GM12874 (cell line): ENCODE results near the gene CNTN5.

Experiments used
- TF ChIP-seq, protein P1 (sequence below): IDR thresholded peaks from 2 replicates; pipeline ENCODE4 v1.5.1; 2011; ENCODE audit warnings: low read depth, mild to moderate bottlenecking, control low read depth, low read length, moderate library complexity; ENCODE audit not compliant: insufficient read depth

The CNTN5 gene

DNA sequence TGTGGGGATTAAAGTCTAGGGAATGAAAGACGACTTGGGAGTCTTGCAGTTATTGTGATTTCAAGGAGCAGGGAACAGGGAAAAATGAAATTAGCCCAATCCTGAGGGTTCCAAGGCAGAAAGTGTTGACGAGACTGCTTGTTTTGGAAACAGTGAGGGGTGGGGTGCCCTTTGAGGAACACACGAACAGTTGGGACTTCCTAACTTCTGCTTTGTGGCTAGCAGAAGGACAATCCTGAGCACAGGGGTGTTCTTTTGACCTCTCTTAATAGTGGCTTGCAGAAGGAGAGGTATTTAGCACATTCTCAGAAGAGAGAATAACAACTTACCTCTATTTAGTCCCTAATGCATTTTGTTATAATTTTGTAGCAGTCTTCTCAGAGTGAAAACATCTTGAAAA, 1120.5 kb downstream of the CNTN5 start:
- TF ChIP-seq, protein P1, sequence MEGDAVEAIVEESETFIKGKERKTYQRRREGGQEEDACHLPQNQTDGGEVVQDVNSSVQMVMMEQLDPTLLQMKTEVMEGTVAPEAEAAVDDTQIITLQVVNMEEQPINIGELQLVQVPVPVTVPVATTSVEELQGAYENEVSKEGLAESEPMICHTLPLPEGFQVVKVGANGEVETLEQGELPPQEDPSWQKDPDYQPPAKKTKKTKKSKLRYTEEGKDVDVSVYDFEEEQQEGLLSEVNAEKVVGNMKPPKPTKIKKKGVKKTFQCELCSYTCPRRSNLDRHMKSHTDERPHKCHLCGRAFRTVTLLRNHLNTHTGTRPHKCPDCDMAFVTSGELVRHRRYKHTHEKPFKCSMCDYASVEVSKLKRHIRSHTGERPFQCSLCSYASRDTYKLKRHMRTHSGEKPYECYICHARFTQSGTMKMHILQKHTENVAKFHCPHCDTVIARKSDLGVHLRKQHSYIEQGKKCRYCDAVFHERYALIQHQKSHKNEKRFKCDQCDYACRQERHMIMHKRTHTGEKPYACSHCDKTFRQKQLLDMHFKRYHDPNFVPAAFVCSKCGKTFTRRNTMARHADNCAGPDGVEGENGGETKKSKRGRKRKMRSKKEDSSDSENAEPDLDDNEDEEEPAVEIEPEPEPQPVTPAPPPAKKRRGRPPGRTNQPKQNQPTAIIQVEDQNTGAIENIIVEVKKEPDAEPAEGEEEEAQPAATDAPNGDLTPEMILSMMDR: no peak

DNA sequence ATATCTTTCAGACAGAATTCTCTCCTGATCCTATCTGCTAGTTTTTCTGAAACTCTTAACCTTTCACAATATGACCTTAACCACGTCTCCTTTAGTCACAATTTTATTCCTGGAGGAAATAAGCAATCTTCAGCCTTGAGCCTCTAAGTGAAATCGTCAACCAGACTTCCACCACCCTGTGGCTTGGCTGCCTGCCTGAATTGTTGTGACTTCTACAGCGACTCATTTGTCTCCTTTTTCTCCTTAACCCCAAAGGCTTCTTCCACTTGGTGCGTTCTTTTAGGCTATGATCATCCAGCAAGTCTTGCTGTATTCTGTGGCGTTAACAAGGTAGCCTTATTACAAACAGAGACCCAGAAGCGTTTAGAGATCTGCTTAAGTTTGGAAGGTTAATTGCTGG, 1131.2 kb downstream of the CNTN5 start:
- TF ChIP-seq, protein P1: no peak

DNA sequence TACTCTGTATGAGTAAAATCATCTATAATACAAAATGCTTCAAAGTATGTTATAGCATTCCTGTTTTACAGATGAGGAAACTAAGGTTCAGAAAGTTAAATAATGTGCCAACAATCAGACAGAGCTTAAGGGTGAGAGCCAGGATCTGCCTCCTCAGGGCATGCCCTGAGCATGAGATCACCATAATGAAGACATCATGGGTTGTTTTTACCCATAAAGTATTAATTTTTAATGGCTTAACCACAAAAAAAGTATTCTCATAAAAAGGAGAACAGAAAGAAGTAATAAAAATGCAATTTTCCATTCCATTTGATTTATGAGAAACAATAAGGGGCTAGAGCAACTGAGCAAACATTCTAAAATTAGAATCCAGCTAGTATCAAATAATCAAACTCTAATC, 1132.0 kb downstream of the CNTN5 start:
- TF ChIP-seq, protein P1: no peak

DNA sequence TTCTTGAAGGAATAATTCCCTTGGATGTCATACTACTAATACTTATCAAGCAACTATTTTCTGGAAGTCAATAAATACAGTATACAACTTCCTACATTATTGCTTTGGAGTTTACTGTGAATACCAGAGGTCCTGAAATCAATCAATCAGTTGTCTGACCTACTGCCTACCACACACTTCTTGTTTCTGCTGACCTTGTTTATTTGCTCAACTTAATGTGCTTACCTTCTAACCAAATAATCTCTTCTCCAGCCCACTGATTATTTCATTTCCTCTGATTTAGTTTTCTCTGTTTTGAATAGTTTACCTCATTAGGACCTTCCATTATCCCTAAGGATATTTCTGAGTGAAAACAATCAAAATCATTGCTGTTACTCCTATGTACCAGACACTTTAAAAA, 1142.7 kb downstream of the CNTN5 start:
- TF ChIP-seq, protein P1: no peak

DNA sequence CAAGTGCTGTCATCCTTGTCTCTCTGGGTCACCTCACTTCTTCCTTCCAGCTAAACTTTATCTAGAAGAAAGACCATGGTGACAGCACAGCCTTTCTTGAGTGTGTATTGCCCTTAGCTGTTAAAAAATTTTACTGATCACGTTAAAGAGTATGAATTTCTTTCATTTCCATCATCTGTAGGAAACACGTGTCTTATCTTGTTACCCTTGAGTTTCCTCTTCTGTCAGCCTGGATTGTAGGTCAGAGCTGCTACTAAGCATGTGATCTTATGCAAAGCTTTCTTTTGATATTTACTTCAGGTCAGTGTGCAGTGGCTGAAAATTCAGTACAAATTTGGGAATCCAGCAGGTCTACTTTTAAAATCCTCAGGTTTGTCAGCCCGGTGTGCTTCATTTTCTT, 1154.1 kb downstream of the CNTN5 start:
- TF ChIP-seq, protein P1: no peak

DNA sequence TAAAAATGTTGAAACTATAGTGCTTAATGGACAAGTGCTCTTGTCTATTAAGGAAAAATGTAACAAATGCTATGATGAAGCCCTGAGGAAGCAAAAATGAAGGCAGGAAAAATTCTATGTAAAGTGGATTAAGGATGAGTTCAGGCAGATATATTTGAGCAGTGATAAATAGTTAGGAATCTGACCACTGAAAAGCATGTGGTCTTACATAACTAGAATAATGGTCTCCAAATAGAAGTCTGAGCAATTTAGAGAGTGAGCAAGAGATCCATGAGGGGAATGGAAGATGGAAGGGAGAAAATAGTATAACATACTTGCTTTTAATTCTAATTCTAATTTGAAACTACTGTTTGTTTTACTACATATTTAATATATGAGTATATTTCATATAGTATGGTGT, 1155.7 kb downstream of the CNTN5 start:
- TF ChIP-seq, protein P1: no peak

DNA sequence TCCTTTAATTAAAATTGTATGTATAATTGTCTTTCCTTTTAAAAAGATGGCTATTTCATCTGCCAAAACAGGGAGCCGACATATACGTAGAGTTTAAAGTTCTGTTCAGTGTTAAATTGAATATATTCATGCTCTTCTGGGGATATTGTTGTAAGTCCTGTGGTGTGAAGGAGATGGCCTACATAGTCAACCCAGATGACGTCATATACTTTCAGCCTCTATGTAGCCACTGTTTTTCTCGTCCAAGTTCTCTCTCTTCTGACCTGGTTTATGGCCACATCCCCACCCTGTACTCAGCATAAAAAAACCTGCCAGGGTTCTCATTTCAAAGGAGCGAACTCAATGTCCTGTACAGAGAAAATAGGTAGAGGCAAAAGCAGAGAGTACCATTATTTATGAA, 1156.9 kb downstream of the CNTN5 start:
- TF ChIP-seq, protein P1: no peak

DNA sequence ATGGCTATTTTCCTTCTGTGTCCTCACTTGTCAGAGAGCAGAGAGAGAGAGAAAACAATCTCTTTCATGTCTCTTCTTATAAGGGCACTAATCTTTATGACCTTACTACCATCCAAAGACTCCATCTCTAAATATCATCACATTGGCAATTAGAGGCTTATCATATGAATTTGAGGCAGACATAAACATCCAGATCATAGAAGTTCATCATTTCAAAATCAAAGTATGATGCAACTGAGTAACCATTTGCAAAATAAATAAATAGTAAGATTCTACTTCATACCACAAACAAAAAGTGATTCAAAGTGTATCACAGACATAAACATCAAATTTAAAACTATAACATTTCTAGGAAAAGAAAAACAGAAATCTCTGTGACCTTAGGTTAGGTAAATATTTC, 1161.6 kb downstream of the CNTN5 start:
- TF ChIP-seq, protein P1: no peak
